Measurements from ENCODE around the gene KRT77.
A peak's percentile ranks its signal among the peaks of the same experiment; 100 is the strongest.
"Not testable (repeated sequence)": the region's sequence is repeated elsewhere in the genome, so short reads cannot be mapped to it uniquely, and the experiment has no call there.

KRT77 gene

GRCh38 chr12:52722680-52723079 lies 19.4 kb upstream of the KRT77 start:
- DNase-seq (ENCODE audit: low spot score) = no peak

- DNase-seq (ENCODE audit: low spot score) = no peak
These were observed 18.6 kb upstream of the KRT77 start for GRCh38 chr12:52721838-52722470.

- DNase-seq (ENCODE audit: low spot score) = no peak
These were observed 17.1 kb upstream of the KRT77 start for GRCh38 chr12:52720365-52720886.

- no peak for DNase-seq (ENCODE audit: low spot score)
These were observed 12.7 kb upstream of the KRT77 start for GRCh38 chr12:52716061-52716460.

GRCh38 chr12:52715416-52715815 lies 12.1 kb upstream of the KRT77 start:
- peak; percentile 61 for DNase-seq (ENCODE audit: low spot score)

- DNase-seq (ENCODE audit: low spot score) = no peak
These were observed 11.6 kb upstream of the KRT77 start for GRCh38 chr12:52714887-52715281.

- peak; percentile 86 for DNase-seq (ENCODE audit: low spot score)
These were observed 10.9 kb upstream of the KRT77 start for GRCh38 chr12:52713960-52714886.

- not testable (repeated sequence) for DNase-seq (ENCODE audit: low spot score)
These were observed 8.8 kb upstream of the KRT77 start for GRCh38 chr12:52712122-52712521.

GRCh38 chr12:52710730-52711129 lies 7.4 kb upstream of the KRT77 start:
- no peak for DNase-seq (ENCODE audit: low spot score)

GRCh38 chr12:52708010-52708409 lies 4.7 kb upstream of the KRT77 start:
- DNase-seq (ENCODE audit: low spot score) = no peak

GRCh38 chr12:52704464-52704863 lies 1.1 kb upstream of the KRT77 start:
- DNase-seq (ENCODE audit: low spot score) = no peak

- DNase-seq (ENCODE audit: low spot score) = no peak
These were observed 554 bp upstream of the KRT77 start for GRCh38 chr12:52703878-52704277.

GRCh38 chr12:52702338-52702737 lies 986 bp downstream of the KRT77 start:
- no peak for DNase-seq (ENCODE audit: low spot score)

- DNase-seq (ENCODE audit: low spot score) = no peak
These were observed 2.0 kb downstream of the KRT77 start for GRCh38 chr12:52701281-52701680.

- no peak for DNase-seq (ENCODE audit: low spot score)
These were observed 3.4 kb downstream of the KRT77 start for GRCh38 chr12:52699960-52700359.

- DNase-seq (ENCODE audit: low spot score) = no peak
These were observed 4.0 kb downstream of the KRT77 start for GRCh38 chr12:52699373-52699772.

GRCh38 chr12:52698651-52699340 lies 4.5 kb downstream of the KRT77 start:
- DNase-seq (ENCODE audit: low spot score) = no peak

- no peak for DNase-seq (ENCODE audit: low spot score)
These were observed 6.2 kb downstream of the KRT77 start for GRCh38 chr12:52697058-52697582.

- DNase-seq (ENCODE audit: low spot score) = no peak
These were observed 6.7 kb downstream of the KRT77 start for GRCh38 chr12:52696588-52696987.

- DNase-seq (ENCODE audit: low spot score) = no peak
These were observed 8.3 kb downstream of the KRT77 start for GRCh38 chr12:52695039-52695438.

GRCh38 chr12:52694151-52694550 lies 9.2 kb downstream of the KRT77 start:
- no peak for DNase-seq (ENCODE audit: low spot score)

- no peak for DNase-seq (ENCODE audit: low spot score)
These were observed 10.1 kb downstream of the KRT77 start for GRCh38 chr12:52693261-52693660.

Data from ecto neural progenitor cell (in vitro differentiated cells).